OCI-LY7 (cell line): ENCODE measurements around the gene ZC3H12A. TPM values are rescaled to one million over a fixed set of nuclear protein-coding genes. Genes with fewer than 3 reads are reported as not detected.

Source experiments
- BruUV-seq: library from RNA; stranded (reverse); fragments of 400-500 nt; replicated peaks from 2 replicates; lab custom pipeline; 2021; lab: Mats Ljungman, UMichigan
- CTCF ChIA-PET: fragments of 300-600 bp; sonication (Branson Sonifier 250); formaldehyde crosslinking; loops from one replicate; lab custom pipeline; 2022; ENCODE audit warnings: antibody characterized with exemption; ENCODE audit not compliant: unreplicated experiment; lab: Charles Lee
- POLR2A ChIA-PET: fragments of 300-600 bp; sonication (Branson Sonifier 250); formaldehyde crosslinking; loops from one replicate; lab custom pipeline; 2022; ENCODE audit warnings: antibody characterized with exemption; lab: Charles Lee
- DNase-seq: peaks from one replicate; pipeline ENCODE4 v3.0.0-alpha.2; 2015; ENCODE audit warnings: low spot score
- H2AFZ ChIP-seq: fragments of 200-600 bp; sonication (generic), shearing (Covaris generic); 2 replicates; pipeline ENCODE4 v1.6.1; 2014; ENCODE audit warnings: mild to moderate bottlenecking, antibody characterized with exemption, low read length, moderate library complexity
- H3K27ac ChIP-seq: fragments of 200-600 bp; sonication (generic); 2 replicates; pipeline ENCODE4 v1.5.1; 2014; ENCODE audit warnings: mixed run types, low read depth, mild to moderate bottlenecking, moderate library complexity, low read length, inconsistent platforms; ENCODE audit not compliant: poor library complexity, severe bottlenecking
- H3K36me3 ChIP-seq: fragments of 200-600 bp; sonication (generic); 2 replicates; pipeline ENCODE4 v1.6.1; 2014; ENCODE audit warnings: mild to moderate bottlenecking, antibody characterized with exemption, low read length, moderate library complexity, mixed read lengths; ENCODE audit not compliant: insufficient read depth
- H3K4me1 ChIP-seq: fragments of 200-600 bp; sonication (generic); 2 replicates; pipeline ENCODE4 v1.5.1; 2014; ENCODE audit warnings: mild to moderate bottlenecking, low read length; ENCODE audit not compliant: insufficient read depth, poor library complexity, severe bottlenecking
- H3K4me2 ChIP-seq: fragments of 200-600 bp; sonication (generic); 2 replicates; pipeline ENCODE4 v1.6.1; 2014; ENCODE audit warnings: mild to moderate bottlenecking, low read length
- H3K4me3 ChIP-seq: fragments of 200-600 bp; sonication (generic); 2 replicates; pipeline ENCODE4 v1.5.1; 2014; ENCODE audit warnings: mild to moderate bottlenecking, low read depth, low read length; ENCODE audit not compliant: poor library complexity, severe bottlenecking
- H3K79me2 ChIP-seq: fragments of 200-600 bp; sonication (generic); 2 replicates; pipeline ENCODE4 v1.6.1; 2016; ENCODE audit warnings: low read depth, mild to moderate bottlenecking, low read length, moderate library complexity, mixed read lengths; ENCODE audit not compliant: insufficient read depth
- H3K9me2 ChIP-seq: fragments of 200-600 bp; sonication (generic); 2 replicates; pipeline ENCODE4 v1.6.1; 2016; ENCODE audit warnings: mild to moderate bottlenecking, low read length, mixed read lengths; ENCODE audit not compliant: insufficient read depth
- H3K9me3 ChIP-seq: fragments of 200-600 bp; sonication (generic); 2 replicates; pipeline ENCODE4 v1.6.1; 2014; ENCODE audit warnings: mild to moderate bottlenecking, mixed run types, low read length, mixed read lengths
- H4K20me1 ChIP-seq: fragments of 200-600 bp; sonication (generic); 2 replicates; pipeline ENCODE4 v1.6.1; 2014; ENCODE audit warnings: mild to moderate bottlenecking, antibody characterized with exemption, low read length, moderate library complexity, mixed read lengths; ENCODE audit not compliant: insufficient read depth
- EZH2phosphoT487 ChIP-seq: fragments of 200-600 bp; sonication (generic); IDR thresholded peaks from 2 replicates; pipeline ENCODE4 v1.6.1; 2018; ENCODE audit warnings: low read depth, borderline replicate concordance, mild to moderate bottlenecking, mixed run types, antibody characterized with exemption, low read length, moderate library complexity, mixed read lengths
- intact Hi-C: fragments of 100-400 bp; cut with micrococcal nuclease; formaldehyde crosslinking; loops from one replicate; pipeline ENCODE4 v1.10.0; 2022; ENCODE audit not compliant: unreplicated experiment
- total RNA-seq, 2 experiments: library from RNA; depleted of rRNA in 1 of 2; stranded (reverse); fragments of >200 nt in 1 of 2; shearing (Covaris generic) in 1 of 2; gene quantifications; 2 replicates each; pipeline ENCODE4 v1.2.3, GENCODE V29; 2014 to 2022
- TF ChIP-seq, protein P1 (sequence below): fragments of 200-600 bp; sonication (generic); conservative IDR thresholded peaks from 2 replicates; pipeline ENCODE4 v1.5.1; 2014; ENCODE audit warnings: mild to moderate bottlenecking, antibody characterized with exemption, low read length, moderate library complexity, mixed read lengths

The ZC3H12A gene
- total RNA-seq, 2 experiments from 2014 or later = 11.5 to 20.7 TPM

DNA sequence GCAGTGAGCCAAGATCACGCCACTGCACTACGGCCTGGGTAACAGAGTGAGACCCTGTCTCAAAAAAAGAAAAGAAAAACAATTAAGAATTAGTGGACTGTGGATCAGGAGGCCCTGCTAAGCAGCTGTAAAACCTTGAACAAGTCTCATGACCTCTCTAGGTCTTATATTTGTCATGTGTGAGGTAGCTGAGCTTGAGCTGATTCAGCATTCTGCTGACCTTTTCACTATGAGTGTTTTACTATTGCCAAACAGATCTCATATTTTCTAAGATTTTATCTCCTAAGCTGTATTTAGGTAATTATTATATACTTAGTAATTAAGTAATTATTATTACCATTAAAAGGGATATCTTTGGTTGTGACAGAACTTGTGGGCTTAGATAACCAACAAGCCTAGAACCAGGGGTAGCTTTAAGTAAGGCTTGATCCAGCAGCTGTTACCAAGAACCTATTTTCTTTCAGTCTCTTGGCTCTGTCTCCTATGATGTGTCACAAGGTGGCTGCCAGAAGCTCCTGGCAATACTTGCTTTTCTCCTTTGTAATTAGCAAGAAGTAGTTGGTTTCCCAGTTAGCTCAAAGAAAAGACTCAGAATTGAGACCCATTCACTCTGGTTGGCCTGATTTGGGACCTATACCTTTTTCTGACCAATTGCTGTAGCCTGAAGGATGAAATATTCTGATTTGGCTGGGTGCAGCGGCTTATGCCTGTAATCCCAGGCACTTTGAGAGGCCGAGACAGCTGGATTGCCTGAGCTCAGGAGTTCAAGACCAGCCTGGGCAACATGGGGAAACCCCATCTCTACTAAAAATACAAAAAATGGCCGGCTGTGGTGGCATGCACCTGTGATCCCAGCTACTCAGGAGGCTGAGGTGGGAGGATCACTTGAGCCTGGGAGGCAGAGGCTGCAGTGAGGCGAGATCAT is 8.5 kb upstream of the ZC3H12A start:
- Histone ChIP-seq H3K27ac (no peak overlapping the region), H3K4me2 (no peak overlapping the region), H3K4me3 (no peak overlapping the region), H3K36me3 (no peaks in the 10 kb centered on the region), H3K9me2 (no peaks in the 10 kb centered on the region), H3K79me2 (no peaks in the 10 kb centered on the region), H4K20me1 (no peaks in the 10 kb centered on the region), H3K9me3 (no peaks in the 10 kb centered on the region), H2AFZ (no peak overlapping the region), H3K4me1 (no peaks in the 10 kb centered on the region)
- TF ChIP-seq, protein P1, sequence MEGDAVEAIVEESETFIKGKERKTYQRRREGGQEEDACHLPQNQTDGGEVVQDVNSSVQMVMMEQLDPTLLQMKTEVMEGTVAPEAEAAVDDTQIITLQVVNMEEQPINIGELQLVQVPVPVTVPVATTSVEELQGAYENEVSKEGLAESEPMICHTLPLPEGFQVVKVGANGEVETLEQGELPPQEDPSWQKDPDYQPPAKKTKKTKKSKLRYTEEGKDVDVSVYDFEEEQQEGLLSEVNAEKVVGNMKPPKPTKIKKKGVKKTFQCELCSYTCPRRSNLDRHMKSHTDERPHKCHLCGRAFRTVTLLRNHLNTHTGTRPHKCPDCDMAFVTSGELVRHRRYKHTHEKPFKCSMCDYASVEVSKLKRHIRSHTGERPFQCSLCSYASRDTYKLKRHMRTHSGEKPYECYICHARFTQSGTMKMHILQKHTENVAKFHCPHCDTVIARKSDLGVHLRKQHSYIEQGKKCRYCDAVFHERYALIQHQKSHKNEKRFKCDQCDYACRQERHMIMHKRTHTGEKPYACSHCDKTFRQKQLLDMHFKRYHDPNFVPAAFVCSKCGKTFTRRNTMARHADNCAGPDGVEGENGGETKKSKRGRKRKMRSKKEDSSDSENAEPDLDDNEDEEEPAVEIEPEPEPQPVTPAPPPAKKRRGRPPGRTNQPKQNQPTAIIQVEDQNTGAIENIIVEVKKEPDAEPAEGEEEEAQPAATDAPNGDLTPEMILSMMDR = no peak
- no peak for TF ChIP-seq EZH2phosphoT487
- ChIA-PET POLR2A (interaction anchor here (0.8 to 1.0 kb wide), 2 partner anchors 8 to 133 kb away, joined by 4 to 5 read pairs; partner anchors contain the start of gene ZC3H12A), CTCF (no interaction called here)
- intact Hi-C loops = no loop called here
- no TSS peak for BruUV-seq
- no peak for DNase-seq

DNA sequence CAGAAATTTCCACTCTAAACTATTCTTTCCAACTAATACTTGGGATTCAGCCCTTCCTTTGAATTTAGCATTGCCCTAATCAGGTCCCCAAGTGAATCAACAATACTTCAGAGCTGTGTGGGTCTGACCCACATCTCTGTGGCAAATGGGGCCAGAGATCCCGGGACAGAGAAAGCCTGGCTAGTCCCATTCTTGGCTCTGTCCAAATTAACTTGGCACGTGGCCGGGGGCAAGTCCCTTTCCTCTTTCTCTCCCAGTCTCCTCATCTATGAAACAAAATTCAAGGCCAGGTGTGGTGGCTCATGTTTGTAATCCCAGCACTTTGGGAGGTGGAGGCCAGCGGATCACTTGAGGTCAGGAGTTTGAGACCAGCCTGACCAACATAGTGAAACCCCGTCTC is 6.3 kb upstream of the ZC3H12A start:
- Histone ChIP-seq H2AFZ (no peak overlapping the region), H4K20me1 (no peaks in the 10 kb centered on the region), H3K4me2 (no peak overlapping the region), H3K36me3 (no peaks in the 10 kb centered on the region), H3K9me3 (no peaks in the 10 kb centered on the region), H3K4me3 (no peak overlapping the region), H3K79me2 (no peaks in the 10 kb centered on the region), H3K4me1 (peaks cover 6% of the 10 kb centered on the region), H3K9me2 (no peaks in the 10 kb centered on the region), H3K27ac (no peak overlapping the region)
- BruUV-seq = no TSS peak
- intact Hi-C loops = no loop called here
- POLR2A ChIA-PET = no interaction called here
- no peak for DNase-seq
- TF ChIP-seq EZH2phosphoT487 = no peak
- TF ChIP-seq, protein P1 = no peak
- CTCF ChIA-PET = no interaction called here

DNA sequence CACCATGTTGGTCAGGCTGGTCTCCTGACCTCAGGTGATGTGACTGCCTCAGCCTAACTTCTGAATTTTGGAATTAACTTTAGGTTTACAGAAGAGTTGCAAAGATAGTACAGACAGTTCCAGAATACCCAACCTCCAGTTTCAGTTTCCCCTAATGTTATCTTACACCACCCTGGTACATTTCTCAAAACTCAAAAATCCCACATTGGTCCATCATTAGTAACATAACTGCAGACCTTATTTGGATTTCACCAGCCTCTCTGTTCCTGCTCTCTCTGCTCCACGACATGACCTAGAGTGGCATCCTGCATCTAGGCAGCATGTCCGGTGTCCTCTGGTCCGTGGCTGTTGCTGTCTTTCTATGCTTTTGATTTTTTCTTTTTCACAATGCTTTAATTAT is 5.0 kb upstream of the ZC3H12A start:
- peaks cover 17% of the 10 kb centered on the region for H3K4me1 ChIP-seq
- intact Hi-C loops = no loop called here
- POLR2A ChIA-PET = interaction anchor here (1.5 kb wide), 1 partner anchor 9 kb away, joined by 5 read pairs; no protein-coding TSS in a partner anchor
- TF ChIP-seq, protein P1 = no peak
- no peak for TF ChIP-seq EZH2phosphoT487
- H2AFZ ChIP-seq = no peak overlapping the region
- no peaks in the 10 kb centered on the region for H3K36me3 ChIP-seq
- no peak overlapping the region for H3K4me3 ChIP-seq
- H3K27ac ChIP-seq = no peak overlapping the region
- H3K9me3 ChIP-seq = no peaks in the 10 kb centered on the region
- CTCF ChIA-PET = no interaction called here
- no peaks in the 10 kb centered on the region for H3K79me2 ChIP-seq
- H3K4me2 ChIP-seq = no peak overlapping the region
- no peak for DNase-seq
- no peaks in the 10 kb centered on the region for H3K9me2 ChIP-seq
- no TSS peak for BruUV-seq
- H4K20me1 ChIP-seq = no peaks in the 10 kb centered on the region
